PC-9 (cell line): ENCODE data around the gene VSTM2L. TPM values are rescaled to one million over a fixed set of nuclear protein-coding genes. Genes with fewer than 3 reads are reported as not detected.
"Not testable (repeated sequence)": the region's sequence is repeated elsewhere in the genome, so short reads cannot be mapped to it uniquely, and the experiment has no call there.

Experiments
- Bru-seq: library from RNA; stranded (reverse); fragments of 400-500 nt; gene quantifications from one replicate; lab custom pipeline; 2021; lab: Mats Ljungman, UMichigan
- BruChase-seq, 2 experiments: library from RNA; stranded (reverse); fragments of 400-500 nt; gene quantifications; one replicate each; lab custom pipeline; 2021; lab: Mats Ljungman, UMichigan
- BruUV-seq: library from RNA; stranded (reverse); fragments of 400-500 nt; replicated peaks from 2 replicates; lab custom pipeline; 2021; lab: Mats Ljungman, UMichigan
- CTCF ChIA-PET: fragments of 300-600 bp; sonication (Branson Sonifier 250); formaldehyde crosslinking; loops from one replicate; lab custom pipeline; 2022; ENCODE audit warnings: antibody characterized with exemption; lab: Charles Lee
- POLR2A ChIA-PET: fragments of 300-600 bp; sonication (Branson Sonifier 250); formaldehyde crosslinking; loops from one replicate; lab custom pipeline; 2022; ENCODE audit warnings: antibody characterized with exemption; ENCODE audit not compliant: unreplicated experiment; lab: Charles Lee
- DNase-seq, 2 experiments: peaks; one replicate each; pipeline versions ENCODE4 v3.0.0 to v3.0.0-alpha.2; 2015 to 2022; ENCODE audit warnings: mixed read lengths in 1 of 2
- H2AFZ ChIP-seq: fragments of 200-600 bp; sonication (generic); 2 replicates; pipeline ENCODE4 v1.8.1; 2017; ENCODE audit warnings: antibody characterized with exemption
- H3F3A ChIP-seq: fragments of 200-600 bp; sonication (generic); 2 replicates; pipeline ENCODE4 v1.8.1; 2017; ENCODE audit warnings: antibody characterized with exemption, mild to moderate bottlenecking, low read depth; ENCODE audit not compliant: insufficient read depth
- H3K27ac ChIP-seq: fragments of 200-600 bp; sonication (generic); 2 replicates; pipeline ENCODE4 v1.6.1; 2016; ENCODE audit warnings: mixed run types
- H3K27me3 ChIP-seq: fragments of 200-600 bp; sonication (generic); 2 replicates; pipeline ENCODE4 v1.6.1; 2016; ENCODE audit warnings: low read depth, mixed run types; ENCODE audit not compliant: insufficient read depth
- H3K36me3 ChIP-seq: fragments of 200-600 bp; sonication (generic); 2 replicates; pipeline ENCODE4 v1.6.1; 2016; ENCODE audit warnings: low read depth, mixed run types
- H3K4me1 ChIP-seq: fragments of 200-600 bp; sonication (generic); replicated peaks from 2 replicates; pipeline ENCODE4 v1.6.1; 2016; ENCODE audit warnings: mixed run types; ENCODE audit not compliant: insufficient read depth
- H3K4me2 ChIP-seq: fragments of 200-600 bp; sonication (generic); 2 replicates; pipeline ENCODE4 v1.6.1; 2017; ENCODE audit warnings: mixed run types
- H3K4me3 ChIP-seq: fragments of 200-600 bp; sonication (generic); 2 replicates; pipeline ENCODE4 v1.6.1; 2016; ENCODE audit warnings: mixed run types
- H3K79me2 ChIP-seq: fragments of 200-600 bp; sonication (generic); 2 replicates; pipeline ENCODE4 v1.6.1; 2017; ENCODE audit warnings: low read depth, mixed run types
- H3K9me2 ChIP-seq: fragments of 200-600 bp; sonication (generic); 2 replicates; pipeline ENCODE4 v1.8.1; 2017; ENCODE audit warnings: mild to moderate bottlenecking; ENCODE audit not compliant: insufficient read depth
- H3K9me3 ChIP-seq: fragments of 200-600 bp; sonication (generic); 2 replicates; pipeline ENCODE4 v1.8.1; 2016; ENCODE audit warnings: low read depth; ENCODE audit not compliant: insufficient read depth
- H4K20me1 ChIP-seq: fragments of 200-600 bp; sonication (generic); 2 replicates; pipeline ENCODE4 v1.8.1; 2017; ENCODE audit not compliant: insufficient read depth
- EZH2 ChIP-seq: fragments of 200-600 bp; sonication (generic); IDR thresholded peaks from 2 replicates; pipeline ENCODE4 v1.8.0; 2017; ENCODE audit warnings: antibody characterized with exemption, low read depth
- intact Hi-C: fragments of 100-400 bp; cut with micrococcal nuclease; formaldehyde crosslinking; loops from one replicate; pipeline ENCODE4 v1.10.0; 2022; ENCODE audit not compliant: unreplicated experiment
- long read RNA-seq: library from polyadenylated mRNA; stranded (forward); transcript quantifications from one replicate; pipeline ENCODE4 v2.0.0, GENCODE V29; 2022
- total RNA-seq: library from RNA; stranded (reverse); gene quantifications from 2 replicates; pipeline ENCODE4 v1.2.3, GENCODE V29; 2021
- TF ChIP-seq, protein P1 (sequence below): fragments of 200-600 bp; sonication (generic); conservative IDR thresholded peaks from 2 replicates; pipeline ENCODE4 v1.6.1; 2017; ENCODE audit warnings: mixed run types, antibody characterized with exemption, mild to moderate bottlenecking, moderate library complexity

VSTM2L gene
- 1.4 and 2.3 TPM in 2 replicates for total RNA-seq
- Bru-seq, nascent RNA: percentile 16 among the genes with signal in this experiment
- BruChase-seq, experiment 1, labeled RNA remaining after a 2-hour chase: percentile 24 among the genes with signal in this experiment
- percentile 13 among the genes with signal in this experiment for BruChase-seq, experiment 2, labeled RNA remaining after a 6-hour chase
- long read RNA-seq, partial matches to known transcripts: 0 of 3 reads
- long read RNA-seq, other reads (novel, unspliced or antisense): 0 of 3 reads

GRCh38 chr20:37902504-37903313, at the start of gene VSTM2L:
Gene VSTM2L (plus strand): TSS chr20:37903127. CDS start chr20:37903351, 224 bp downstream.
- intact Hi-C loops: loop anchor here (1.0 to 10.0 kb wide), 5 partner anchors 91 to 338 kb away; partner anchors contain the start of genes RPRD1B, TGM2 and TTI1
- H3K27ac ChIP-seq: no peak within 1 kb of the TSS
- peak in 1 of 2 experiments; percentile 23 for DNase-seq
- H3K4me1 ChIP-seq: peaks cover 8% of the 10 kb centered on the region; the same call in 1 of the 2 replicates
- H3F3A ChIP-seq: no peaks in the 10 kb centered on the region; the same call in 1 of the 2 replicates
- ChIA-PET CTCF (interaction anchor here (0.9 kb wide), 1 partner anchor 90 kb away, joined by 3 read pairs; no protein-coding TSS in a partner anchor), POLR2A (no interaction called here)
- H3K4me3 ChIP-seq: peak within 1 kb of the TSS; percentile 11; the same call in 1 of the 2 replicates
- no peak within 1 kb of the TSS for H2AFZ ChIP-seq
- peaks cover 31% of the 10 kb centered on the region for H3K27me3 ChIP-seq
- H3K36me3 ChIP-seq: no peaks in the 10 kb centered on the region
- H3K79me2 ChIP-seq: no peaks in the 10 kb centered on the region
- no peak for TF ChIP-seq EZH2
- TF ChIP-seq, protein P1, sequence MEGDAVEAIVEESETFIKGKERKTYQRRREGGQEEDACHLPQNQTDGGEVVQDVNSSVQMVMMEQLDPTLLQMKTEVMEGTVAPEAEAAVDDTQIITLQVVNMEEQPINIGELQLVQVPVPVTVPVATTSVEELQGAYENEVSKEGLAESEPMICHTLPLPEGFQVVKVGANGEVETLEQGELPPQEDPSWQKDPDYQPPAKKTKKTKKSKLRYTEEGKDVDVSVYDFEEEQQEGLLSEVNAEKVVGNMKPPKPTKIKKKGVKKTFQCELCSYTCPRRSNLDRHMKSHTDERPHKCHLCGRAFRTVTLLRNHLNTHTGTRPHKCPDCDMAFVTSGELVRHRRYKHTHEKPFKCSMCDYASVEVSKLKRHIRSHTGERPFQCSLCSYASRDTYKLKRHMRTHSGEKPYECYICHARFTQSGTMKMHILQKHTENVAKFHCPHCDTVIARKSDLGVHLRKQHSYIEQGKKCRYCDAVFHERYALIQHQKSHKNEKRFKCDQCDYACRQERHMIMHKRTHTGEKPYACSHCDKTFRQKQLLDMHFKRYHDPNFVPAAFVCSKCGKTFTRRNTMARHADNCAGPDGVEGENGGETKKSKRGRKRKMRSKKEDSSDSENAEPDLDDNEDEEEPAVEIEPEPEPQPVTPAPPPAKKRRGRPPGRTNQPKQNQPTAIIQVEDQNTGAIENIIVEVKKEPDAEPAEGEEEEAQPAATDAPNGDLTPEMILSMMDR: no peak
- no peaks in the 10 kb centered on the region for H3K9me3 ChIP-seq
- H4K20me1 ChIP-seq: no peaks in the 10 kb centered on the region; the same call in 1 of the 2 replicates
- peak within 1 kb of the TSS; percentile 54 for H3K4me2 ChIP-seq
- no peaks in the 10 kb centered on the region for H3K9me2 ChIP-seq
- BruUV-seq: no TSS peak

DNA sequence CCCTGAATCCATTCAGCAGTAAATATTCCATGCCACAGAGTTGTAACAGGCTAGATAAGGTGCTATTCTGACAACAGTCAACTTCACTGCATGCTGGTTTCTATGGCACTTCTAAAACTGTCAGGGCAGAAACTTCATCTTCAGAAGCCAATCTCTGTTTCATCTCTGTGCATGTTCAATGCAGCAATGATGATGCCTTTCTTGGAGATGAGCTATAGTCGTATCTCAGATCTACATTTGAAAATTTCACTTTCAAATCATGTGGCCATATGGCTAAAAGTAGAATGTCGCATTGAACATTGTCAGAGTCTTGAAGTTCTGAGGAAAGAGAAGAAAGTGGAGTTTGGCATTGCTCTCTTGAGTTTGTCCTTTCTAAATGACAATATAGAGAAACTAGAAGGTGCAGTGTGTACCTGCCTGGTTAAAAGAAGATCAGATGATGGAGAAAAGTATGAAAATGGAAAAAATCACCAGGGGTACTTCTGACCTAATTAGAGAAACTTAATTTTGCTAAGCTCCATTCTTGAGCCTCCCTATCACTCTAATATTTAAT, 49.0 kb upstream of the VSTM2L start:
- ChIA-PET POLR2A (interaction anchor here (0.7 kb wide), 1 partner anchor 35 kb away, joined by 3 read pairs; no protein-coding TSS in a partner anchor), CTCF (no interaction called here)
- TF ChIP-seq, protein P1: no peak
- H3K4me1 ChIP-seq: no peaks in the 10 kb centered on the region
- DNase-seq: no peak
- no peaks in the 10 kb centered on the region for H3K9me3 ChIP-seq
- no peaks in the 10 kb centered on the region for H3K9me2 ChIP-seq
- H3K27me3 ChIP-seq: no peaks in the 10 kb centered on the region
- no peaks in the 10 kb centered on the region for H3K36me3 ChIP-seq
- no peak overlapping the region for H3K27ac ChIP-seq
- H3K79me2 ChIP-seq: no peaks in the 10 kb centered on the region
- no peak overlapping the region for H2AFZ ChIP-seq
- BruUV-seq: no TSS peak
- H3K4me2 ChIP-seq: no peak overlapping the region
- H4K20me1 ChIP-seq: no peaks in the 10 kb centered on the region
- intact Hi-C loops: no loop called here
- H3K4me3 ChIP-seq: no peak overlapping the region
- no peaks in the 10 kb centered on the region for H3F3A ChIP-seq

DNA sequence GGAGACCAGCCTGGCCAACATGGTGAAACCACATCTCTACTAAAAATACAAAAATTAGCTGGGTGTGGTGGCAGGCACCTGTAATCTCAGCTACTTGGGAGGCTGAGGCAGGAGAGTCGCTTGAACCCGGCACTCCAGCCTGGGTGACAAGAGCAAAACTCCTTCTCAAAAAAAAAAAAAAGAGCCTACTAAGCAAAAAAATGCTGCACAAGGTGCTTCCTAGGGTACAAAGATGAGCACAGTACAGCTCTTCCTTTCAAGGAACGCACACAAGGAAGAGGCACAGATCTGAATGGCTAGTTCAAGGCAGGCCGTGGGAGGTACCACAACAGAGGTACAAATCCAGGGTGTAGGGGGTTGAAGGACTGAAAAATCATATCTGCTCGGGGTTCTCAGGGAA, 46.9 kb upstream of the VSTM2L start:
- DNase-seq, H3K4me2 ChIP-seq, H3K9me3 ChIP-seq, H3K79me2 ChIP-seq, POLR2A ChIA-PET, H3K27me3 ChIP-seq, CTCF ChIA-PET, H3F3A ChIP-seq, H3K9me2 ChIP-seq, H3K4me3 ChIP-seq, BruUV-seq, H3K4me1 ChIP-seq, H3K27ac ChIP-seq, H4K20me1 ChIP-seq, intact Hi-C loops, H3K36me3 ChIP-seq, H2AFZ ChIP-seq: not testable (repeated sequence)
